ENCODE data around the gene SF3B4. TPM values are rescaled to one million over a fixed set of nuclear protein-coding genes. Genes with fewer than 3 reads are reported as not detected.

SF3B4 gene
- total RNA-seq, 6 experiments from 2014 or later: 85.4 to 105 (median 101) TPM

GRCh38 chr1:149903836-149904491 is 23.6 kb downstream of the SF3B4 start:
- Mint-ChIP-seq H3K36me3 (ENCODE audit: low read depth) (peaks cover 7% of the 10 kb centered on the region; the same call in 1 of the 2 replicates), H3K27me3 (ENCODE audit: insufficient read depth) (no peaks in the 10 kb centered on the region; the same call in 1 of the 2 replicates), H3K4me3 (no peak overlapping the region), H3K27ac (no peak overlapping the region), H3K4me1 (ENCODE audit: low read depth) (peaks cover 12% of the 10 kb centered on the region), H3K9me3 (no peaks in the 10 kb centered on the region)
- TF ChIP-seq CTCF (IDR thresholded peaks at IDR 0.05): no peak
- no peak for DNase-seq

- Mint-ChIP-seq H3K9me3 (no peaks in the 10 kb centered on the region), H3K4me3 (peak within 1 kb of the TSS; percentile 88), H3K4me1 (ENCODE audit: low read depth) (peaks cover 14% of the 10 kb centered on the region), H3K27ac (peak within 1 kb of the TSS; percentile 78), H3K27me3 (ENCODE audit: insufficient read depth) (peaks cover 1% of the 10 kb centered on the region; the same call in 1 of the 2 replicates), H3K36me3 (ENCODE audit: low read depth) (no peaks in the 10 kb centered on the region)
- TF ChIP-seq CTCF (IDR thresholded peaks at IDR 0.05): no peak
- DNase-seq: peak; percentile 84
Observed at GRCh38 chr1:149899460-149900284, 27.9 kb downstream of the SF3B4 start, which contains the start of gene BOLA1. TSS of gene BOLA1 (plus strand) at chr1:149899568. CDS start at chr1:149900060, 492 bp downstream.

- H3K27me3 Mint-ChIP-seq (ENCODE audit: insufficient read depth): peaks cover 1% of the 10 kb centered on the region; the same call in 1 of the 2 replicates
- H3K36me3 Mint-ChIP-seq (ENCODE audit: low read depth): no peaks in the 10 kb centered on the region
- no peak overlapping the region for H3K27ac Mint-ChIP-seq
- no peak overlapping the region for H3K4me3 Mint-ChIP-seq
- no peak for TF ChIP-seq CTCF (IDR thresholded peaks at IDR 0.05)
- peaks cover 14% of the 10 kb centered on the region for H3K4me1 Mint-ChIP-seq (ENCODE audit: low read depth)
- no peak for DNase-seq
- H3K9me3 Mint-ChIP-seq: no peaks in the 10 kb centered on the region
Observed at GRCh38 chr1:149896575-149896974, 31.0 kb downstream of the SF3B4 start.

GRCh38 chr1:149888999-149889289 is 38.7 kb downstream of the SF3B4 start:
- no peak overlapping the region for H3K27ac Mint-ChIP-seq
- H3K36me3 Mint-ChIP-seq (ENCODE audit: low read depth): no peaks in the 10 kb centered on the region
- TF ChIP-seq CTCF (IDR thresholded peaks at IDR 0.05): no peak
- no peaks in the 10 kb centered on the region; the same call in none of the 2 replicates for H3K4me1 Mint-ChIP-seq (ENCODE audit: low read depth)
- no peak overlapping the region for H3K4me3 Mint-ChIP-seq
- no peaks in the 10 kb centered on the region for H3K9me3 Mint-ChIP-seq
- peak; percentile 54 for DNase-seq
- H3K27me3 Mint-ChIP-seq (ENCODE audit: insufficient read depth): no peaks in the 10 kb centered on the region

GRCh38 chr1:149888247-149888998 is 39.2 kb downstream of the SF3B4 start:
- peaks cover 3% of the 10 kb centered on the region for H3K27me3 Mint-ChIP-seq (ENCODE audit: insufficient read depth)
- no peaks in the 10 kb centered on the region for H3K9me3 Mint-ChIP-seq
- H3K4me3 Mint-ChIP-seq: no peak overlapping the region
- H3K27ac Mint-ChIP-seq: no peak overlapping the region
- TF ChIP-seq CTCF (IDR thresholded peaks at IDR 0.05): peak; percentile 77
- DNase-seq: no peak
- no peaks in the 10 kb centered on the region; the same call in none of the 2 replicates for H3K4me1 Mint-ChIP-seq (ENCODE audit: low read depth)
- no peaks in the 10 kb centered on the region for H3K36me3 Mint-ChIP-seq (ENCODE audit: low read depth)

Data from HFFc6 (cell line).